GM06990 (cell line): ENCODE measurements around the gene MSH5.

Experiments
- DNase-seq: peaks from one replicate; pipeline ENCODE4 v3.0.0-alpha.2; 2011; ENCODE audit not compliant: insufficient read length; ENCODE audit errors: extremely low read depth
- H3K27me3 ChIP-seq: replicated peaks from 2 replicates; pipeline ENCODE4 v1.6.0; 2011; ENCODE audit warnings: low read length; ENCODE audit not compliant: control insufficient read depth, insufficient read depth
- H3K36me3 ChIP-seq: 2 replicates; pipeline ENCODE4 v1.5.1; 2011; ENCODE audit warnings: low read length; ENCODE audit not compliant: control insufficient read depth, insufficient read depth
- H3K4me3 ChIP-seq: replicated peaks from 2 replicates; pipeline ENCODE4 v1.5.1; 2011; ENCODE audit warnings: low read depth, mild to moderate bottlenecking, control low read depth, low read length
- CTCF ChIP-seq: IDR thresholded peaks from 2 replicates; pipeline ENCODE4 v1.5.1; 2011; ENCODE audit warnings: low read length, control low read depth, mild to moderate bottlenecking, inconsistent platforms; ENCODE audit not compliant: insufficient read depth, poor library complexity, severe bottlenecking

The MSH5 gene

DNA sequence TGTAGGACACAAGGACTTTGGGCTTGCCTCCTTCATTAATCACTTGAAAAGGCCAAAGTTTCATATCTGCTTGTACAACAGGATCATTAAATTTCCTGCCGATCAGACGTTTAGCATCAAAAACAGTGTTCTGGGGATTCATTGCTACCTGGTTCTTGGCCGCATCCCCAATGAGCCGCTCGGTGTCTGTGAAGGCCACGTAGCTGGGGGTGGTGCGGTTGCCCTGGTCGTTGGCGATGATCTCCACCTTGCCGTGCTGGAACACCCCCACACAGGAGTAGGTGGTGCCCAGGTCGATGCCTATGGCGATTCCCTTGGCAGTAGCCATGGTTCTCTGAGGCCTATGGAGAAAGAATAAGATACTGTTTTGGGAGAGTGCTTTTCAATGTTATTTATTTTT is 71.8 kb downstream of the MSH5 start:
- no peak for TF ChIP-seq CTCF
- Histone ChIP-seq H3K36me3 (no peaks in the 10 kb centered on the region), H3K4me3 (no peak overlapping the region), H3K27me3 (no peaks in the 10 kb centered on the region)
- DNase-seq = no peak
